Measurements from ENCODE around the gene ANGPTL8.

GRCh38 chr19:11203194-11204075, 36.0 kb upstream of the ANGPTL8 start:
- peak; percentile 70 for TF ChIP-seq CTCF (IDR thresholded peaks at IDR 0.05)
- TF ChIP-seq, protein P1, sequence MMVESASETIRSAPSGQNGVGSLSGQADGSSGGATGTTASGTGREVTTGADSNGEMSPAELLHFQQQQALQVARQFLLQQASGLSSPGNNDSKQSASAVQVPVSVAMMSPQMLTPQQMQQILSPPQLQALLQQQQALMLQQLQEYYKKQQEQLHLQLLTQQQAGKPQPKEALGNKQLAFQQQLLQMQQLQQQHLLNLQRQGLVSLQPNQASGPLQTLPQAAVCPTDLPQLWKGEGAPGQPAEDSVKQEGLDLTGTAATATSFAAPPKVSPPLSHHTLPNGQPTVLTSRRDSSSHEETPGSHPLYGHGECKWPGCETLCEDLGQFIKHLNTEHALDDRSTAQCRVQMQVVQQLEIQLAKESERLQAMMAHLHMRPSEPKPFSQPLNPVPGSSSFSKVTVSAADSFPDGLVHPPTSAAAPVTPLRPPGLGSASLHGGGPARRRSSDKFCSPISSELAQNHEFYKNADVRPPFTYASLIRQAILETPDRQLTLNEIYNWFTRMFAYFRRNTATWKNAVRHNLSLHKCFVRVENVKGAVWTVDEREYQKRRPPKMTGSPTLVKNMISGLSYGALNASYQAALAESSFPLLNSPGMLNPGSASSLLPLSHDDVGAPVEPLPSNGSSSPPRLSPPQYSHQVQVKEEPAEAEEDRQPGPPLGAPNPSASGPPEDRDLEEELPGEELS (CRISPR knock-in tag; IDR thresholded peaks at IDR 0.05) = no peak
